Kidney (tissue), 14 donors: ENCODE results near the gene INSYN2B. TPM values are rescaled to one million over a fixed set of nuclear protein-coding genes. Genes with fewer than 3 reads are reported as not detected.
"Not testable (repeated sequence)": the region's sequence is repeated elsewhere in the genome, so short reads cannot be mapped to it uniquely, and the experiment has no call there.

Experiments used
- DNase-seq, 5 donors: peaks; one replicate each; pipeline ENCODE4 v3.0.0-alpha.2; 2013 to 2020
- FAIRE-seq: peaks from 2 replicates; lab custom pipeline; 2012; peaks lifted over from hg19 to GRCh38; lab: Jason Lieb, UNC
- H3K27ac ChIP-seq, 2 donors: one replicate each; pipeline ENCODE4 v1.7.0; 2013; ENCODE audit warnings: low read depth in 2 of 2, low read length in 2 of 2, inconsistent platforms in 1 of 2
- H3K27me3 ChIP-seq: one replicate; pipeline ENCODE4 v1.7.1; 2013; ENCODE audit warnings: low read length, inconsistent platforms; ENCODE audit not compliant: control insufficient read depth, insufficient read depth
- H3K36me3 ChIP-seq, 3 donors: one replicate each; pipeline versions ENCODE4 v1.7.0 to v1.7.1; 2013; ENCODE audit warnings: low read length in 3 of 3, control low read depth in 1 of 3, inconsistent platforms in 1 of 3; ENCODE audit not compliant: insufficient read depth in 3 of 3, control insufficient read depth in 2 of 3
- H3K4me1 ChIP-seq, 3 donors: one replicate each; pipeline versions ENCODE4 v1.7.0 to v1.7.1; 2013; ENCODE audit warnings: low read length in 3 of 3, inconsistent platforms in 1 of 3, low read depth in 1 of 3; ENCODE audit not compliant: control insufficient read depth in 2 of 3, insufficient read depth in 2 of 3
- H3K4me3 ChIP-seq, 3 donors: one replicate each; pipeline versions ENCODE4 v1.7.0 to v1.8.1; 2013; ENCODE audit warnings: low read length in 3 of 3, control low read depth in 1 of 3, inconsistent platforms in 1 of 3
- H3K9ac ChIP-seq, 3 donors: one replicate each; pipeline versions ENCODE4 v1.7.0 to v1.7.1; 2013; ENCODE audit warnings: low read length in 3 of 3, control low read depth in 1 of 3, inconsistent platforms in 1 of 3
- H3K9me3 ChIP-seq, 3 donors: one replicate each; pipeline versions ENCODE4 v1.7.0 to v1.7.1; 2013; ENCODE audit warnings: low read length in 3 of 3, control low read depth in 1 of 3, inconsistent platforms in 1 of 3; ENCODE audit not compliant: control insufficient read depth in 2 of 3, insufficient read depth in 1 of 3
- CTCF ChIP-seq: IDR thresholded peaks from 3 replicates; pipeline ENCODE4 v1.5.1; 2012; ENCODE audit warnings: mild to moderate bottlenecking, moderate library complexity, borderline replicate concordance; ENCODE audit not compliant: insufficient read depth; ENCODE audit errors: extremely low read depth
- intact Hi-C: fragments of 100-400 bp; cut with DNase I; formaldehyde crosslinking; loops from one replicate; pipeline ENCODE4 v1.11.1; 2022
- polyA plus RNA-seq: library from polyadenylated mRNA; stranded (reverse); fragments of 350-450 nt; fragmentation: Illumina TruSeq; extraction: RNeasy Lipid Tissue Mini Kit (QIAGEN cat#74804); gene quantifications from one replicate; pipeline ENCODE4 v1.2.3, GENCODE V29; 2014; ENCODE audit warnings: low read depth, low replicate concordance; ENCODE audit not compliant: insufficient read depth
- total RNA-seq: library from RNA; stranded (reverse); fragmentation: NEBNext Ultra II Directional; extraction: Animal tissue kit (Norgen Biotek cat#: 25700); gene quantifications from one replicate; pipeline ENCODE4 v1.2.1, GENCODE V29; 2021
- donor health status: control.
- donor health status: control.
- donor health status: control.
- donor health status: control.
- donor health status: control.
- donor health status: DM: yes; HTN: yes; CAD: no.
- donor health status: Normal renal cell carcinoma (clear cell type).

Gene INSYN2B
- total and polyA plus RNA-seq, 2 donors from 2014 or later, result 0.28 TPM; not detected in 1

GRCh38 chr5:169954786-169955185 is 25.5 kb downstream of the INSYN2B start:
- Histone ChIP-seq H3K9ac (no peak overlapping the region), H3K36me3 (no peaks in the 10 kb centered on the region), H3K27me3 (no peaks in the 10 kb centered on the region), H3K4me3 (no peak overlapping the region), H3K27ac (no peak overlapping the region), H3K4me1 (no peaks in the 10 kb centered on the region), H3K9me3 (no peaks in the 10 kb centered on the region)
- intact Hi-C loops, result no loop called here
- FAIRE-seq (no peak), DNase-seq (no peak)
- no peak for TF ChIP-seq CTCF

- H3K27me3 ChIP-seq, H3K4me1 ChIP-seq, H3K36me3 ChIP-seq, H3K4me3 ChIP-seq, H3K27ac ChIP-seq, DNase-seq, FAIRE-seq, H3K9me3 ChIP-seq, intact Hi-C loops, H3K9ac ChIP-seq: not testable (repeated sequence)
Observed at GRCh38 chr5:169953196-169953595, 27.1 kb downstream of the INSYN2B start.

DNA sequence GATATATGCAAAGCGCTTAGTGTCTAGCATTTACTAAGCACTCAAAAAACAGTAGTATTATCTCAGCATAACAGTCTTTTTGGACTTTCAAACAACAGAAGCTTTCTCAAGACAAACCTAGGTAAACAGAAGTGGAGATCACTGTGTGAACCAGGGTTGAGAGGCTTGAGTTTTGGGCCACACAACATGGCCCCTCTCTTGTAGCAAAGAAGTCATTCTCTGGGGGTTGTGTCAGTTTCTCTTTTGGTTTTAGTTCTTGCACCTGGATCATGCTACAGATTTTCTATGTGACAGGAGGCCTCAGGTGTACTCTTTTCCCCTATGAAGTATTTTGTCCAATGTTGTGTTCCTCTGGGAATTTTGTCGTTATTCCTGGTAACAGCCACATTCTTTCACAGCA is 30.0 kb downstream of the INSYN2B start:
- Histone ChIP-seq H3K4me3 (no peak overlapping the region), H3K9me3 (no peaks in the 10 kb centered on the region), H3K9ac (no peak overlapping the region), H3K27me3 (no peaks in the 10 kb centered on the region), H3K4me1 (no peaks in the 10 kb centered on the region), H3K27ac (no peak overlapping the region), H3K36me3 (no peaks in the 10 kb centered on the region)
- DNase-seq, result no peak
- TF ChIP-seq CTCF, result no peak
- FAIRE-seq, result no peak
- intact Hi-C loops, result no loop called here

GRCh38 chr5:169946743-169947295 is 33.5 kb downstream of the INSYN2B start:
- intact Hi-C loops, result no loop called here
- FAIRE-seq (no peak), DNase-seq (no peak)
- TF ChIP-seq CTCF, result no peak
- Histone ChIP-seq H3K4me1 (no peaks in the 10 kb centered on the region), H3K27me3 (no peaks in the 10 kb centered on the region), H3K4me3 (no peak overlapping the region), H3K36me3 (no peaks in the 10 kb centered on the region), H3K27ac (no peak overlapping the region), H3K9ac (no peak overlapping the region), H3K9me3 (no peaks in the 10 kb centered on the region)
